NB4 (cell line): ENCODE results near the gene P4HTM.

Experiments used
- DNase-seq: peaks from one replicate; pipeline ENCODE4 v3.0.0; 2010; ENCODE audit warnings: low read depth
- H3K4me3 ChIP-seq: one replicate; pipeline ENCODE4 v1.5.1; 2011; ENCODE audit warnings: mild to moderate bottlenecking, low read depth, low read length, moderate library complexity
- CTCF ChIP-seq: IDR thresholded peaks from one replicate; pipeline ENCODE4 v1.5.1; 2012; ENCODE audit warnings: low read depth, low read length
- MYC ChIP-seq: IDR thresholded peaks from 2 replicates; pipeline ENCODE4 v1.6.1; 2011; ENCODE audit warnings: low read depth, low read length
- POLR2A ChIP-seq: IDR thresholded peaks from 2 replicates; pipeline ENCODE4 v1.6.1; 2011; ENCODE audit warnings: mild to moderate bottlenecking; ENCODE audit not compliant: insufficient read length; ENCODE audit errors: extremely low read depth
- TF ChIP-seq, protein P1 (sequence below): IDR thresholded peaks from 2 replicates; pipeline ENCODE4 v1.6.1; 2011; ENCODE audit warnings: low read depth, low read length

P4HTM gene

DNA sequence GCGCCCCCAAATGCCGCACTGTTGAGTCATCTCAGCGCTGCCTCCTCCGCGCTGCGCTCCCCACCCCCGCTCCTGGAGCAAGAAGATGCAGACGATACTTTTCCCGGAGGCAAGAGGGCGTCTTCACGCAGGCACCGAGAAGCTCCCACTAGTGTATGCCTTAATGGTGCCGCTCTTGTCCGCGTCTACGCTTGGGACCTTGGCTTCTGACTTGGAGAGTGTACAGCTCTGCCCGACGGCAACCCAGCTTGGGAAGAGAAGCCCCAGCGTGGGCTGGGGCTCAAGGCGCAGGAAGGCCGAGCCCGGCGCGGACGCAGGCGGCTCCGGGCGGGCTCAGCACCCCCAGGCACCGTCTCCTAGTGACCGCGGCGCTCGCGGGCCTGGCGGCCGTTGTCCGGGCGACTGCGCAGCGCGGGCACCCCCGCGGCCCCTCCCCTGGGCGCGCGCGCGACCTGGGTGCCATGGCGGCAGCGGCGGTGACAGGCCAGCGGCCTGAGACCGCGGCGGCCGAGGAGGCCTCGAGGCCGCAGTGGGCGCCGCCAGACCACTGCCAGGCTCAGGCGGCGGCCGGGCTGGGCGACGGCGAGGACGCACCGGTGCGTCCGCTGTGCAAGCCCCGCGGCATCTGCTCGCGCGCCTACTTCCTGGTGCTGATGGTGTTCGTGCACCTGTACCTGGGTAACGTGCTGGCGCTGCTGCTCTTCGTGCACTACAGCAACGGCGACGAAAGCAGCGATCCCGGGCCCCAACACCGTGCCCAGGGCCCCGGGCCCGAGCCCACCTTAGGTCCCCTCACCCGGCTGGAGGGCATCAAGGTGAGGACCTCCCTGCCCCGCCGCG is at the start of gene P4HTM:
P4HTM (plus strand) TSS at position 446 of the 840 bp plus-strand sequence; CDS start at position 462, 16 bp downstream.
- H3K4me3 ChIP-seq = peak within 1 kb of the TSS; percentile 51
- TF ChIP-seq, protein P1, sequence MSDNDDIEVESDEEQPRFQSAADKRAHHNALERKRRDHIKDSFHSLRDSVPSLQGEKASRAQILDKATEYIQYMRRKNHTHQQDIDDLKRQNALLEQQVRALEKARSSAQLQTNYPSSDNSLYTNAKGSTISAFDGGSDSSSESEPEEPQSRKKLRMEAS = no peak
- TF ChIP-seq MYC (no peak), POLR2A (no peak), CTCF (no peak)
- peak; percentile 85 for DNase-seq

DNA sequence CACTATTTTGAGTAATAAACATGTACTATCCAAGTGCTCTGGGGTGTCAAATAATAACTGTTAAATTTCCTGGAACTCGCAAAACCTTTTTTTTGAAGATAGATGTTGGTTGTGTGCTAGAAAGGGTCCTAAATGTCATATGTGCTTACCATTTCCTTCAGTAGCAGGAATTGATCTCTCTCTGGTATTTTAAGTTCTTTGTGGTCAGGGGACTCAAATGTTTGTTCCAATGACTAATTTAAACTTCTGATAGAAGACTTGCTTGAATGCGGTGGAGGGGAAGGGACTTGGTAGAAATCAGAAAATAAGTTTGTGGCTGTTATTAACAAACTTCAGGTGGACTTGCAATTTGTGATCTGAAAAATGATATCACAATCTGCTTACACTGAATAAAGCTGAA is 44.6 kb upstream of the P4HTM start:
- no peak overlapping the region for H3K4me3 ChIP-seq
- no peak for DNase-seq
- TF ChIP-seq POLR2A = no peak

DNA sequence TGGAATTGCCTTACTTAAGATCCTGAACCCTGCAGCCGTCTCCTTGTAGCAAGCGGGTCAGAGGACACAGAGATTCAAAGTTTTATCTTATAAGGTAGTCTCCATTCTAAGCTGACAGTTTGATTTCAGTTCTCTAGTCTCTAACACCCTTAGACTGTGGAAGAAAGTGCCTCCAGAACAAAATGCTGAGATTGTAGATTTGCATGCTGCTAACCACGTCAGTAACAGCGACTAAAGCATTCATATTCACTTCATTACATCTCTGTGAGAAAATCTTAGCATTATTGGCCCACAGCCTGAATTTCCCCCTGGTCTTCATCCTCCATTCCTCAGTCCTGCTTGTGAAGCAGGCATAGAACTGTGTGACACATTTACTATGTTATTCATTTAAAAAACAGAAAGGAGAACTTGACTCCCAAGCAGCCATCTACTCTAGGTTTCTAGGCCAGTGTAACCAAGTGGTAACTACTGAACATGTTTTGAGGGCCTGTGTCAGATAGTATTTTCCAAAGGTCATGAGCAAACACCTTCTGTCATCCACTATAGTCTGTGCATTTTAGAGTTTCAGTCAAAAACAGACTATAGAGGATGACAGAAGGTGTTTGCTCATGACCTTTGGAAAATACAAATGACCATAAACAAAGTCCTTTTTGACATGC is 44.0 kb upstream of the P4HTM start:
- DNase-seq = no peak
- TF ChIP-seq POLR2A (no peak), MYC (no peak), CTCF (no peak)
- TF ChIP-seq, protein P1 = no peak
- H3K4me3 ChIP-seq = no peak overlapping the region

GRCh38 chr3:48949376-48949717 is 40.7 kb upstream of the P4HTM start:
- no peak for DNase-seq
- TF ChIP-seq CTCF = no peak
- TF ChIP-seq, protein P1 = no peak
- TF ChIP-seq POLR2A = no peak
- H3K4me3 ChIP-seq = no peak overlapping the region

GRCh38 chr3:48950051-48950450 is 40.0 kb upstream of the P4HTM start:
- DNase-seq = no peak
- TF ChIP-seq MYC (no peak), POLR2A (no peak), CTCF (no peak)
- TF ChIP-seq, protein P1 = no peak
- no peak overlapping the region for H3K4me3 ChIP-seq

GRCh38 chr3:48951764-48952163 is 38.3 kb upstream of the P4HTM start:
- no peak overlapping the region for H3K4me3 ChIP-seq
- DNase-seq = no peak
- TF ChIP-seq CTCF (no peak), POLR2A (no peak), MYC (no peak)
- TF ChIP-seq, protein P1 = no peak
